ENCODE measurements around the gene ONECUT3. TPM values are rescaled to one million over a fixed set of nuclear protein-coding genes. Genes with fewer than 3 reads are reported as not detected.

Gene ONECUT3
- total and polyA plus RNA-seq, 2 of the 4 experiments (the other 2 are of a cell fraction), result not detected

DNA sequence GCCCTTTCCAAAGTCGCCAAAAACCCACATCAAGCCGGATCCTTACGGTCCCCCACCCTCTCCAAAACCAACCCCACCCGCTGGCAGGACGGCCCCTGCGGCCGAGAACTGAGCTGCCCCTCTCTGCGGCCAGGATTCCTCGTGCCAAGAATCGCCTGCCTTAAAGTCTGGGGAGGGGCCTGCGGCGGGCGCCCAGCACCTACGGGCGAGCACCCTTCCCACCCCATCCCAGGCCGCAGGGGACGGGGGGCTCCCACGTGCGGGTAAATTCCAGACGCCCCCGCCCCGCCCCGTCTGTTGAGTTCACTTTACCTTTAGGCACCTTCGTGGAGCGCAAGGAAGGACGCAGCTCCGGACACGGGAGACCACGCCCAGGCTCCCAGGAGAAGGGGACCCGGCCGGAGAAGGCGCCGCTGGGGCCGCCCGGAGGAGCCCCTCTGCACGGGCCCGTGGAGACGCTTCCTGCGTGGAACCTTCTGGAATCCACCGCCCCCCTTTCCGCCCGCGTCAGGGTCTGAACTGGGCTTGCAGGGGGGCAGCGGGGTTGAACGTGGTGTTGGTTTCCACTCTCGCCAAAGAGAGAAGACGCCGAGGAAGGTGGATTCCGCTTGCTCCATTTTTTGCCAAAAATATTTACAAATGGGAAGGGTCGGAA lies 22.8 kb downstream of the ONECUT3 start:
- ATAC-seq (ENCODE audit: low read depth) (no peak), DNase-seq (no peak)
- no peak overlapping the region for H4K5ac ChIP-seq (ENCODE audit: low read depth, low read length)
- no peak overlapping the region for H3K4me2 ChIP-seq (ENCODE audit: low read depth, low read length)
- H3K4ac ChIP-seq (ENCODE audit: low read depth, low read length), result no peak overlapping the region
- H3K4me1 ChIP-seq (ENCODE audit: control insufficient read depth, insufficient read depth, low read length), result no peaks in the 10 kb centered on the region
- no peak overlapping the region for H3K18ac ChIP-seq (ENCODE audit: low read depth, low read length)
- POLR2A ChIA-PET (ENCODE audit: unreplicated experiment), result no interaction called here
- no peak overlapping the region for H2AFZ ChIP-seq (replicated peaks; ENCODE audit: low read length, poor library complexity)
- no peak for TF ChIP-seq CEBPB (IDR thresholded peaks at IDR 0.05; ENCODE audit: low read depth, low read length)
- TF ChIP-seq, protein P1, sequence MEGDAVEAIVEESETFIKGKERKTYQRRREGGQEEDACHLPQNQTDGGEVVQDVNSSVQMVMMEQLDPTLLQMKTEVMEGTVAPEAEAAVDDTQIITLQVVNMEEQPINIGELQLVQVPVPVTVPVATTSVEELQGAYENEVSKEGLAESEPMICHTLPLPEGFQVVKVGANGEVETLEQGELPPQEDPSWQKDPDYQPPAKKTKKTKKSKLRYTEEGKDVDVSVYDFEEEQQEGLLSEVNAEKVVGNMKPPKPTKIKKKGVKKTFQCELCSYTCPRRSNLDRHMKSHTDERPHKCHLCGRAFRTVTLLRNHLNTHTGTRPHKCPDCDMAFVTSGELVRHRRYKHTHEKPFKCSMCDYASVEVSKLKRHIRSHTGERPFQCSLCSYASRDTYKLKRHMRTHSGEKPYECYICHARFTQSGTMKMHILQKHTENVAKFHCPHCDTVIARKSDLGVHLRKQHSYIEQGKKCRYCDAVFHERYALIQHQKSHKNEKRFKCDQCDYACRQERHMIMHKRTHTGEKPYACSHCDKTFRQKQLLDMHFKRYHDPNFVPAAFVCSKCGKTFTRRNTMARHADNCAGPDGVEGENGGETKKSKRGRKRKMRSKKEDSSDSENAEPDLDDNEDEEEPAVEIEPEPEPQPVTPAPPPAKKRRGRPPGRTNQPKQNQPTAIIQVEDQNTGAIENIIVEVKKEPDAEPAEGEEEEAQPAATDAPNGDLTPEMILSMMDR (conservative IDR thresholded peaks at IDR 0.05; ENCODE audit: low read depth, low read length), result no peak
- no peaks in the 10 kb centered on the region for H3K36me3 ChIP-seq (ENCODE audit: control insufficient read depth, insufficient read depth, low read length)
- peaks cover 15% of the 10 kb centered on the region for H3K9me3 ChIP-seq (ENCODE audit: control insufficient read depth, insufficient read depth, low read length)
- 3% methylated on average over 11 of the region's 50 CpGs; no CpG with 5 or more reads in 1 of the 2 experiments for WGBS, 2 experiments (ENCODE audit: extremely low coverage in 2 of 2, insufficient read length in 1 of 2)
- no peak overlapping the region for H2AK5ac ChIP-seq (ENCODE audit: low read depth, low read length)
- no peaks in the 10 kb centered on the region for H3K9me1 ChIP-seq (ENCODE audit: insufficient read depth, low read length)
- no peak overlapping the region for H2AK9ac ChIP-seq (replicated peaks; ENCODE audit: low read depth, low read length, poor library complexity)
- no peaks in the 10 kb centered on the region for H3K79me1 ChIP-seq (ENCODE audit: low read depth in 1 of 2, low read length in 2 of 2)
- no peak overlapping the region for H3K56ac ChIP-seq (ENCODE audit: extremely low read depth, insufficient read depth, low read length)
- no peak overlapping the region for H3K23ac ChIP-seq (ENCODE audit: low read depth, low read length)
- no peak overlapping the region for H3K4me3 ChIP-seq (ENCODE audit: insufficient read depth, low read depth, low read length)
- no peak overlapping the region for H3K9ac ChIP-seq (ENCODE audit: low read depth, low read length)
- BruUV-seq (replicated peaks), result no TSS peak
- no peak overlapping the region for H2BK120ac ChIP-seq (ENCODE audit: low read depth, low read length)
- H3K27me3 ChIP-seq (ENCODE audit: control insufficient read depth, insufficient read depth, low read length), result peaks cover 68% of the 10 kb centered on the region
- H2BK20ac ChIP-seq (ENCODE audit: low read depth, low read length), result no peak overlapping the region
- no peak overlapping the region for H3K14ac ChIP-seq (replicated peaks; ENCODE audit: low read depth, low read length)
- no peak overlapping the region for H4K8ac ChIP-seq (ENCODE audit: low read depth in 2 of 2, low read length in 2 of 2)
- H3K27ac ChIP-seq (ENCODE audit: insufficient read depth, low read length), result no peak overlapping the region
- no peak overlapping the region for H2BK5ac ChIP-seq (ENCODE audit: low read depth, low read length, poor library complexity, severe bottlenecking)
- in situ Hi-C loops (cut with MboI; ENCODE audit: low sequenced_read_pairs) (loop anchor here (25.0 kb wide), 1 partner anchor 239 kb away; no protein-coding TSS in a partner anchor), dilution Hi-C loops (cut with HindIII; ENCODE audit: low sequenced_read_pairs, unreplicated experiment) (no loop called here), intact Hi-C loops (cut with micrococcal nuclease) (no loop called here)
- H4K20me1 ChIP-seq (ENCODE audit: insufficient read depth, low read length), result no peaks in the 10 kb centered on the region
- H2BK15ac ChIP-seq (ENCODE audit: low read depth, low read length), result no peak overlapping the region
- CTCF ChIA-PET, result no interaction called here
- no peak overlapping the region for H4K91ac ChIP-seq (ENCODE audit: insufficient read depth, low read depth, low read length)
